Upper lobe of left lung (tissue), 6 donors: Measurements from ENCODE around the gene SRA1. TPM values are rescaled to one million over a fixed set of nuclear protein-coding genes. Genes with fewer than 3 reads are reported as not detected.

Source experiments
- ATAC-seq, 2 donors: fragments of 200-7000 bp; cut with Tn5 transposase; one replicate each; pipeline ENCODE4 v1.9.1; 2022; ENCODE audit warnings: mild to moderate bottlenecking in 2 of 2, moderate library complexity in 2 of 2; ENCODE audit not compliant: low FRiP score in 2 of 2
- DNase-seq, 2 donors: peaks; one replicate each; pipeline ENCODE4 v3.0.0-alpha.2; 2019 to 2020
- H3K27ac ChIP-seq, 4 donors: fragments of 200-600 bp; sonication (generic); one replicate each; pipeline ENCODE4 v1.5.1; 2016 to 2019
- H3K27me3 ChIP-seq, 4 donors: fragments of 200-600 bp; sonication (generic); one replicate each; pipeline ENCODE4 v1.5.1; 2017 to 2019
- H3K36me3 ChIP-seq, 4 donors: fragments of 200-600 bp; sonication (generic); one replicate each; pipeline ENCODE4 v1.5.1; 2016 to 2019
- H3K4me1 ChIP-seq, 4 donors: fragments of 200-600 bp; sonication (generic); one replicate each; pipeline ENCODE4 v1.5.1; 2018 to 2019
- H3K4me3 ChIP-seq, 4 donors: fragments of 200-600 bp; sonication (generic); one replicate each; pipeline ENCODE4 v1.5.1; 2017 to 2019; ENCODE audit warnings: mild to moderate bottlenecking in 2 of 4, moderate library complexity in 1 of 4
- H3K9me3 ChIP-seq, 4 donors: fragments of 200-600 bp; sonication (generic); one replicate each; pipeline ENCODE4 v1.5.1; 2018 to 2019
- CTCF ChIP-seq, 6 experiments: fragments of 450-650 bp in 4 of 6; fragments of 200-600 bp in 2 of 6; sonication (generic) in 2 of 6; IDR thresholded peaks; one replicate each; pipeline ENCODE4 v1.5.1; 2016 to 2019; ENCODE audit warnings: antibody characterized with exemption in 6 of 6
- EP300 ChIP-seq, 4 donors: sonication (generic); formaldehyde crosslinking; IDR thresholded peaks; one replicate each; pipeline ENCODE4 v1.5.1; 2017; ENCODE audit warnings: antibody characterized with exemption in 4 of 4, control low read depth in 2 of 4
- POLR2A ChIP-seq, 4 donors: fragments of 450-650 bp; IDR thresholded peaks; one replicate each; pipeline ENCODE4 v1.5.1; 2016 to 2017; ENCODE audit warnings: antibody characterized with exemption in 4 of 4, mild to moderate bottlenecking in 2 of 4
- POLR2AphosphoS5 ChIP-seq, 2 donors: sonication (generic); formaldehyde crosslinking; IDR thresholded peaks; one replicate each; pipeline ENCODE4 v1.5.1; 2017; ENCODE audit warnings: antibody characterized with exemption in 2 of 2
- WGBS, 2 donors: methylation state at CpG; one replicate each; pipeline ENCODE4 v1.1.5; 2017 to 2018; 5-methylcytosine and 5-hydroxymethylcytosine counted together
- total RNA-seq, 6 donors: library from RNA; depleted of rRNA in 4 of 6; stranded (reverse); fragments of >200 nt in 4 of 6; gene quantifications; one replicate each; pipeline versions ENCODE4 v1.1.0 to v1.2.1, GENCODE V29; 2016 to 2021
- donor health status: DM: no; HTN: no; CAD: no; lungs with moderate emphysema.
- donor health status: DM: no; HTN: yes; CAD: no; lungs with severe emphysema.

The SRA1 gene
- total RNA-seq, 6 donors from 2014 or later = 23.1 to 31.6 (median 29.6) TPM

GRCh38 chr5:140565780-140566095, 8.5 kb upstream of the SRA1 start:
- H3K4me1 ChIP-seq = peaks cover 55 to 72% (median 68%) of the 10 kb centered on the region in 4 donors
- no peaks in the 10 kb centered on the region for H3K9me3 ChIP-seq
- WGBS, 2 donors = 78 to 79% methylated on average over 4 of the region's 4 CpGs
- DNase-seq (peak in 1 of 2 donors; percentile 89), ATAC-seq (peak in 1 of 2 donors; percentile 38)
- H3K36me3 ChIP-seq = peaks cover 2 to 44% (median 17%) of the 10 kb centered on the region in 4 donors
- TF ChIP-seq POLR2AphosphoS5 (IDR thresholded peaks at IDR 0.05) (peak; percentile 34 to 42), EP300 (IDR thresholded peaks at IDR 0.05) (peak in 1 of 4 donors; percentile 65), CTCF (IDR thresholded peaks at IDR 0.05) (no peak), POLR2A (IDR thresholded peaks at IDR 0.05) (peak in 1 of 4 donors; percentile 32)
- H3K4me3 ChIP-seq = peak overlapping the region; percentile 71 to 85 (median 74)
- peak overlapping the region; percentile 94 to 97 (median 94) for H3K27ac ChIP-seq
- H3K27me3 ChIP-seq = no peaks in the 10 kb centered on the region

DNA sequence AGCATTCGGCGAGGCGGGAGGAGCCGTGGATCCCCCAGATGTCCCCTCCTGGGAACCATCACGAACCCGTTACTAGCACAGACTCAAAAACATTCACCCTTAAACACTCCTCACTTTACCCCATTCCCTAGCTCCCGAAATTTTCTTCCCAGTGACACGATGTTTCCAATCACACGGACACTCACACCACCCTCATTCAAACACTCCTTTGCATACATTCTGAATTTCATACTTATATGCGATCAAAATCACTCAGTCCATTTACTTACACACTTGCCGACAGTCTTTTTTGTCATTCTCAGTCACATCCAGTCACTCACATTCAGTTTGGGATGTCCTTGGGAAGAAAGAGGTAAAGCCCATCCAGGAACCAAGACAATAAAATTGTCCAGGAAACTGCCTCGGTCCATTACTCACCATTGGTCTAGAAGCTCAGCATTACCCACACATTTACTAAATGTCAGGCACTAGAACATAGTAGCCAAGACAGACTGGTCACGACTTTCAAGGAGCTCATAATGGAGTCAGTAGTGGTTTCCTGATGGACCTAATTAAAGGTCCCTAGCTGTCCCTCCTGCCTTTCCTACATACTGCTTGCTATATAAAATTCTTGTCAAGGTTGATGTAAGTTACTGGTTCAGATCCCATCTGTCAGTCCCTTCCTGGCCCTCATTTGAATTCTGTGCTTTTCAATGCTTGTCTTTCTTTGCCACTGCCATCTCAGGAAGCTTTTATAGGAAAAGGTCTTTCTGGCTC, 7.9 kb upstream of the SRA1 start:
- DNase-seq = no peak
- Histone ChIP-seq H3K27ac (peak overlapping the region; percentile 94 to 97 (median 94)), H3K4me3 (peak overlapping the region; percentile 71 to 85 (median 74)), H3K27me3 (no peaks in the 10 kb centered on the region), H3K9me3 (no peaks in the 10 kb centered on the region), H3K4me1 (peaks cover 55 to 66% (median 65%) of the 10 kb centered on the region in 4 donors), H3K36me3 (peaks cover under 1 to 41% (median 17%) of the 10 kb centered on the region in 4 donors)
- TF ChIP-seq EP300 (IDR thresholded peaks at IDR 0.05) (no peak), POLR2AphosphoS5 (IDR thresholded peaks at IDR 0.05) (no peak)
- 5% methylated on average over 13 of the region's 13 CpGs for WGBS, 2 donors
- ATAC-seq = peak in 1 of 2 donors; percentile 1

- 0 to 1% methylated on average over 37 to 61 of the region's 74 CpGs for WGBS, 2 donors
- no peaks in the 10 kb centered on the region for H3K9me3 ChIP-seq
- peak; percentile 96 for ATAC-seq
- DNase-seq = peak; percentile 98
- H3K36me3 ChIP-seq = peaks cover 0 to 37% (median 17%) of the 10 kb centered on the region in 4 donors
- peaks cover 47 to 58% (median 57%) of the 10 kb centered on the region in 4 donors for H3K4me1 ChIP-seq
- peak in 3 of 4 donors; percentile 61 to 94 (median 84) for TF ChIP-seq POLR2A (IDR thresholded peaks at IDR 0.05)
- TF ChIP-seq CTCF (IDR thresholded peaks at IDR 0.05) = peak in 2 of 6 experiments; percentile 24 to 30
- peak; percentile 94 to 95 for TF ChIP-seq POLR2AphosphoS5 (IDR thresholded peaks at IDR 0.05)
- peak in 2 of 4 donors; percentile 68 to 90 for TF ChIP-seq EP300 (IDR thresholded peaks at IDR 0.05)
- no peaks in the 10 kb centered on the region for H3K27me3 ChIP-seq
- peak within 1 kb of the TSS; percentile 71 to 85 (median 74) for H3K4me3 ChIP-seq
- H3K27ac ChIP-seq = peak within 1 kb of the TSS; percentile 94 to 97 (median 94)
Measured at GRCh38 chr5:140564196-140565023, 7.1 kb upstream of the SRA1 start, which contains the start of the genes APBB3 and SLC35A4. TSS of gene APBB3 (minus strand) at chr5:140564598. CDS start at chr5:140564245, 353 bp downstream. TSS of gene SLC35A4 (plus strand) at chr5:140564828. CDS start at chr5:140567170, 2,342 bp downstream.

DNA sequence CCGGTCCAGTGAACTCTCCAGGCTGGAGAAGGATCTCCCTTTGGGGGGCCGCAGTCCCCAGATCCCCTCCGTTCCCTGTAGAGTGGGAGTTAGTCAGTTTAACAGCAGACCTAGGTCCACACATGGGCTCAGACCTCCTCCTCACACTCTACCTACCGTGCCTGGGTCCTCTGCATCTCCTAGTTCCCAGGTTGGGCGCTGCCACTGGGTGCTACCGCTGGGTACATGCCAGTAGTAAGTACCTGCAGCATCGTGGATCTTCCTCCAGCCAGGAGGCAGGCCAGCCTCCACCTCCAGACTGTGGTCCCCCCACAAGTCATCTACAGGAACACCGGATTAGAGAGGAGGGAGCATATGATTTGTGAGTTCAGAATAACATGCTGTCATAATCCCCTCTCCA, 6.3 kb upstream of the SRA1 start:
- Histone ChIP-seq H3K9me3 (no peaks in the 10 kb centered on the region), H3K27ac (peak overlapping the region; percentile 94 to 97 (median 94)), H3K4me1 (peaks cover 38 to 50% (median 49%) of the 10 kb centered on the region in 4 donors), H3K27me3 (no peaks in the 10 kb centered on the region), H3K4me3 (peak overlapping the region; percentile 23 to 85 (median 74)), H3K36me3 (peaks cover 0 to 36% (median 17%) of the 10 kb centered on the region in 4 donors)
- ATAC-seq (no peak), DNase-seq (no peak)
- no peak for TF ChIP-seq POLR2AphosphoS5 (IDR thresholded peaks at IDR 0.05)
- 58 to 59% methylated on average over 6 to 8 of the region's 8 CpGs for WGBS, 2 donors

DNA sequence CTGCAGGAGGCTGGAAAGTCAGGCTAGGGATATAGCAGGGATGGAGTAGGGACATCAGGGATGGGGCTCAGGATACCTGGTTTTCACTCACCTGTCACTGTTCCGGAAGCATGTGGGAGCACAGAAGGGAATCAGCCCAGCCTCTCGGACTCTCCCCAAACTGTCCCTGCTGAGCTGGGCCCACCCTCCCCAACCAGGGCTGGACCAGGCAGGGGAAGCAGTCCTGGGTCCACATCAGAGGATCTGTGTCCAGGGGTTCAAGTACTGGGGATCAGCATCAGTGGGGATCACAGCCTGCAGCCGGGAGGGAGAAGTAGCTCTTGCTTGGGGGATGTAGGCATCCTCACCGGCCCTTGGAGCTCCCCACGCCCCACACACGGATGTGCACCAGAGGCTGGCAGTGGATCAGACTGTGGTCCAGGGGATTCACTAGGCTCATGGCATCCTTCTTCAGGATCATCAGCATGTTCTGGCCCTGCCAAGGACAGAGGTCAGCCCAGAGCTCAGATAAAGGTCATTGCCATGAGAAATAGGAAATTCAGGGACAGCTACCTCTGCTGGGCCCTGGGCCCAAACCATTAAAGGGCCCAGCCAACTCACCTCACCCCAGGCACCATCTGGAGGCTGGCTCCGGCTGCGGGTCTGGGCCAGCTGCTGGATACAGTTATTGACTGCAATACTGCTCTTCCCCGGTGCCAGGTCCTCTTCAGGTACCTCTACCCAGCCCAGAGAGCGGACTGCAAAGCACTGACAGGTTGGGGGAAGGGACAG, 4.7 kb upstream of the SRA1 start:
- ATAC-seq = no peak
- WGBS, 2 donors = 99 to 100% methylated on average over 4 to 10 of the region's 10 CpGs
- Histone ChIP-seq H3K4me3 (no peak overlapping the region), H3K36me3 (peaks cover 0 to 19% (median 6%) of the 10 kb centered on the region in 4 donors), H3K27me3 (no peaks in the 10 kb centered on the region), H3K4me1 (peaks cover 32 to 46% (median 41%) of the 10 kb centered on the region in 4 donors), H3K9me3 (no peaks in the 10 kb centered on the region), H3K27ac (no peak overlapping the region)
- DNase-seq = peak in 1 of 2 donors; percentile 55
- TF ChIP-seq POLR2AphosphoS5 (IDR thresholded peaks at IDR 0.05) = no peak
- TF ChIP-seq CTCF (IDR thresholded peaks at IDR 0.05) = no peak
